Heart left ventricle (tissue), 13 donors: Measurements from ENCODE around the gene SSTR4.

Experiments
- CTCF ChIP-seq, 12 donors: fragments of 200-600 bp; sonication (generic) in 4 of 12; IDR thresholded peaks; one replicate each; pipeline versions ENCODE4 v1.5.0 to v1.8.0; 2018 to 2022; ENCODE audit warnings: antibody characterized with exemption in 12 of 12, mild to moderate bottlenecking in 5 of 12
- POLR2A ChIP-seq, 2 donors: fragments of 450-650 bp; IDR thresholded peaks; one replicate each; pipeline ENCODE4 v1.6.1; 2017; ENCODE audit warnings: antibody characterized with exemption in 2 of 2, mild to moderate bottlenecking in 2 of 2, moderate library complexity in 2 of 2
- donor health status: ischemic (EF 13 %, LVEDD 7.1; RV severe dilation, severe dysfunction).
- donor health status: DM: no; HTN: yes; CAD: no.
- donor health status: DM: no; HTN: no; CAD: no.
- donor health status: ischemic (EF 25% LVEDD 6.9; RV normal size, moderate dysfunction).
- donor health status: ischemic (EF 25% LVEDD 5.7; RV mildly dilated, moderate dysfunction).
- donor health status: ischemic (EF 35%, LVEDD 5.7; RV mildly dilated, moderate dysfunction).
- donor health status: nonischemic (EF 11% LVEDD 7.7; RV severe dilation, severe dysfunction).
- donor health status: DM: yes; HTN: yes; CAD: no.
- donor health status: PGD.
- donor health status: ischemic (EF 29% LVEDD 5.4; RV normal size, mild dysfunction).
- donor health status: nonischemic (EF 23%, LVEDD 6.1; RV moderate dilation, normal function).

- TF ChIP-seq CTCF (IDR thresholded peaks at IDR 0.05) (no peak), POLR2A (IDR thresholded peaks at IDR 0.05) (no peak)
These were observed 12.1 kb downstream of the SSTR4 start for GRCh38 chr20:23047001-23047737.
